ENCODE data around the gene PTPRT. TPM values are rescaled to one million over a fixed set of nuclear protein-coding genes. Genes with fewer than 3 reads are reported as not detected.

The PTPRT gene
- polyA plus RNA-seq, 3 donors, result not detected

GRCh38 chr20:42186337-42186736, 1003.4 kb downstream of the PTPRT start:
- H3K27me3 ChIP-seq (ENCODE audit: control insufficient read depth in 2 of 2, insufficient read depth in 2 of 2, low read length in 2 of 2), result no peaks in the 10 kb centered on the region
- no peak for DNase-seq
- no peaks in the 10 kb centered on the region for H3K79me2 ChIP-seq (ENCODE audit: insufficient read depth, low read length)
- H3K9ac ChIP-seq (ENCODE audit: insufficient read depth, low read length, poor library complexity, severe bottlenecking), result no peak overlapping the region
- H3K36me3 ChIP-seq (replicated peaks in 1 of 2; ENCODE audit: control insufficient read depth in 1 of 2, insufficient read depth in 2 of 2, low read length in 2 of 2), result no peaks in the 10 kb centered on the region
- H3K4me3 ChIP-seq (replicated peaks in 1 of 3; ENCODE audit: low read depth in 2 of 3, low read length in 3 of 3), result no peak overlapping the region
- no peaks in the 10 kb centered on the region for H3K4me1 ChIP-seq (ENCODE audit: control insufficient read depth in 1 of 2, insufficient read depth in 2 of 2, low read length in 2 of 2)
- Mint-ChIP-seq H3K36me3 (no peaks in the 10 kb centered on the region), H3K27ac (no peak overlapping the region), H3K4me1 (no peaks in the 10 kb centered on the region), H3K9me3 (peaks cover 0 to 11% (median 4%) of the 10 kb centered on the region in 7 donors), H3K27me3 (ENCODE audit: low read depth in 3 of 3) (no peaks in the 10 kb centered on the region), H3K4me3 (no peak overlapping the region)
- H3K27ac ChIP-seq (ENCODE audit: low read depth in 1 of 2, low read length in 2 of 2), result no peak overlapping the region
- no peak overlapping the region for H3K4me2 ChIP-seq (replicated peaks; ENCODE audit: extremely low read depth, low read length, poor library complexity, severe bottlenecking)
- intact Hi-C loops (cut with micrococcal nuclease), result no loop called here
- H3K9me3 ChIP-seq (replicated peaks in 1 of 2; ENCODE audit: control insufficient read depth in 1 of 2, insufficient read depth in 1 of 2, low read length in 2 of 2), result no peaks in the 10 kb centered on the region
- no peaks in the 10 kb centered on the region for H4K20me1 ChIP-seq (ENCODE audit: insufficient read depth, low read length)
- no peak overlapping the region for H2AFZ ChIP-seq (ENCODE audit: insufficient read depth, low read depth, low read length, poor library complexity, severe bottlenecking)
- no peak for TF ChIP-seq CTCF (IDR thresholded peaks at IDR 0.05)
- WGBS (ENCODE audit: insufficient coverage), result 27% methylated on average over 1 of the region's 3 CpGs

- no peaks in the 10 kb centered on the region for H4K20me1 ChIP-seq (ENCODE audit: insufficient read depth, low read length)
- 83% methylated on average over 1 of the region's 4 CpGs for WGBS (ENCODE audit: insufficient coverage)
- Mint-ChIP-seq H3K36me3 (no peaks in the 10 kb centered on the region), H3K9me3 (peaks cover 0 to 11% (median 4%) of the 10 kb centered on the region in 7 donors), H3K4me3 (no peak overlapping the region), H3K27ac (no peak overlapping the region), H3K27me3 (ENCODE audit: low read depth in 3 of 3) (no peaks in the 10 kb centered on the region), H3K4me1 (no peaks in the 10 kb centered on the region)
- TF ChIP-seq CTCF (IDR thresholded peaks at IDR 0.05), result no peak
- no peaks in the 10 kb centered on the region for H3K79me2 ChIP-seq (ENCODE audit: insufficient read depth, low read length)
- H3K9ac ChIP-seq (ENCODE audit: insufficient read depth, low read length, poor library complexity, severe bottlenecking), result no peak overlapping the region
- H2AFZ ChIP-seq (ENCODE audit: insufficient read depth, low read depth, low read length, poor library complexity, severe bottlenecking), result no peak overlapping the region
- intact Hi-C loops (cut with micrococcal nuclease), result no loop called here
- no peaks in the 10 kb centered on the region for H3K27me3 ChIP-seq (ENCODE audit: control insufficient read depth in 2 of 2, insufficient read depth in 2 of 2, low read length in 2 of 2)
- H3K9me3 ChIP-seq (replicated peaks in 1 of 2; ENCODE audit: control insufficient read depth in 1 of 2, insufficient read depth in 1 of 2, low read length in 2 of 2), result no peaks in the 10 kb centered on the region
- H3K4me1 ChIP-seq (ENCODE audit: control insufficient read depth in 1 of 2, insufficient read depth in 2 of 2, low read length in 2 of 2), result no peaks in the 10 kb centered on the region
- H3K4me2 ChIP-seq (replicated peaks; ENCODE audit: extremely low read depth, low read length, poor library complexity, severe bottlenecking), result no peak overlapping the region
- H3K27ac ChIP-seq (ENCODE audit: low read depth in 1 of 2, low read length in 2 of 2), result no peak overlapping the region
- H3K4me3 ChIP-seq (replicated peaks in 1 of 3; ENCODE audit: low read depth in 2 of 3, low read length in 3 of 3), result no peak overlapping the region
- no peaks in the 10 kb centered on the region for H3K36me3 ChIP-seq (replicated peaks in 1 of 2; ENCODE audit: control insufficient read depth in 1 of 2, insufficient read depth in 2 of 2, low read length in 2 of 2)
- DNase-seq, result no peak
Observed at GRCh38 chr20:42183147-42183546, 1006.6 kb downstream of the PTPRT start.

Measured in CD14-positive monocyte (primary cell).